EL (cell line): Measurements from ENCODE around the gene FAM118A.
"Not testable (repeated sequence)": the region's sequence is repeated elsewhere in the genome, so short reads cannot be mapped to it uniquely, and the experiment has no call there.

Source experiments
- DNase-seq: peaks from one replicate; pipeline ENCODE4 v3.0.0-alpha.2; 2016

The FAM118A gene

GRCh38 chr22:45284705-45285262 is 24.9 kb upstream of the FAM118A start, which contains the start of gene UPK3A:
Gene UPK3A (plus strand): TSS chr22:45284949. CDS start chr22:45285014, 65 bp downstream.
- DNase-seq: no peak

GRCh38 chr22:45285263-45286058 is 24.3 kb upstream of the FAM118A start:
- no peak for DNase-seq

- DNase-seq: no peak
Observed at GRCh38 chr22:45286854-45287551, 22.7 kb upstream of the FAM118A start.

GRCh38 chr22:45290410-45290936 is 19.3 kb upstream of the FAM118A start:
- DNase-seq: peak; percentile 72

GRCh38 chr22:45291061-45291930 is 18.4 kb upstream of the FAM118A start:
- DNase-seq: no peak

GRCh38 chr22:45291931-45292290 is 17.8 kb upstream of the FAM118A start:
- DNase-seq: no peak

- DNase-seq: no peak
Observed at GRCh38 chr22:45292731-45293442, 16.8 kb upstream of the FAM118A start.

GRCh38 chr22:45294030-45294429 is 15.7 kb upstream of the FAM118A start:
- DNase-seq: no peak

GRCh38 chr22:45295004-45295403 is 14.7 kb upstream of the FAM118A start:
- DNase-seq: not testable (repeated sequence)

GRCh38 chr22:45295492-45295891 is 14.2 kb upstream of the FAM118A start:
- no peak for DNase-seq

- DNase-seq: no peak
Observed at GRCh38 chr22:45296628-45297297, 13.0 kb upstream of the FAM118A start.

GRCh38 chr22:45298934-45299505 is 10.7 kb upstream of the FAM118A start:
- DNase-seq: no peak

- no peak for DNase-seq
Observed at GRCh38 chr22:45302751-45303150, 7.0 kb upstream of the FAM118A start.

GRCh38 chr22:45303181-45303580 is 6.6 kb upstream of the FAM118A start:
- no peak for DNase-seq

GRCh38 chr22:45304971-45305370 is 4.8 kb upstream of the FAM118A start:
- DNase-seq: no peak

- no peak for DNase-seq
Observed at GRCh38 chr22:45305456-45306075, 4.2 kb upstream of the FAM118A start.

- DNase-seq: no peak
Observed at GRCh38 chr22:45306139-45306538, 3.6 kb upstream of the FAM118A start.

- no peak for DNase-seq
Observed at GRCh38 chr22:45308391-45308956, 1.3 kb upstream of the FAM118A start.

GRCh38 chr22:45308957-45309421 is 745 bp upstream of the FAM118A start:
- DNase-seq: no peak

GRCh38 chr22:45310331-45310976 is 720 bp downstream of the FAM118A start:
- DNase-seq: no peak
